HepG2 (cell line): ENCODE data around the gene UGP2. TPM values are rescaled to one million over a fixed set of nuclear protein-coding genes. Genes with fewer than 3 reads are reported as not detected.

Experiments
- CAMTA2 ChIP-seq: sonication (generic); formaldehyde crosslinking; IDR thresholded peaks from 2 replicates; pipeline ENCODE4 v1.4.0; 2020; ENCODE audit warnings: mild to moderate bottlenecking, missing genetic modification reagents, borderline replicate concordance
- CENPT ChIP-seq: sonication (generic); formaldehyde crosslinking; IDR thresholded peaks from 2 replicates; pipeline ENCODE4 v1.8.0; 2022; ENCODE audit warnings: low read depth, mild to moderate bottlenecking, moderate library complexity, missing genetic modification reagents
- HNF4A ChIP-seq: sonication (generic); formaldehyde crosslinking; IDR thresholded peaks from 2 replicates; pipeline ENCODE4 v1.4.0; 2020; ENCODE audit warnings: missing genetic modification reagents
- KDM2A ChIP-seq: sonication (generic); formaldehyde crosslinking; IDR thresholded peaks from 2 replicates; pipeline ENCODE4 v1.4.0; 2020; ENCODE audit warnings: low read depth, missing genetic modification reagents, borderline replicate concordance
- KMT2B ChIP-seq: IDR thresholded peaks from 2 replicates; pipeline ENCODE4 v1.6.1; 2016; ENCODE audit warnings: missing genetic modification reagents, missing compliant biosample characterization
- MEIS2 ChIP-seq: sonication (generic); formaldehyde crosslinking; IDR thresholded peaks from 2 replicates; pipeline ENCODE4 v1.9.0; 2021; ENCODE audit warnings: mild to moderate bottlenecking, missing genetic modification reagents
- NFRKB ChIP-seq: fragments of 450-650 bp; IDR thresholded peaks from 2 replicates; pipeline ENCODE4 v1.6.1; 2017
- NFYB ChIP-seq: sonication (generic); formaldehyde crosslinking; IDR thresholded peaks from 2 replicates; pipeline ENCODE4 v1.4.0; 2020; ENCODE audit warnings: missing genetic modification reagents
- PREB ChIP-seq: sonication (generic); formaldehyde crosslinking; IDR thresholded peaks from 2 replicates; pipeline ENCODE4 v1.4.0; 2020; ENCODE audit warnings: missing genetic modification reagents
- PTBP1 ChIP-seq: fragments of 200-400 bp; formaldehyde crosslinking; IDR thresholded peaks from 2 replicates; pipeline ENCODE4 v1.6.1; 2018; ENCODE audit warnings: low read length, low read depth; ENCODE audit not compliant: poor library complexity, severe bottlenecking
- SMAD3 ChIP-seq: sonication (generic); formaldehyde crosslinking; IDR thresholded peaks from 2 replicates; pipeline ENCODE4 v1.4.0; 2020; ENCODE audit warnings: missing genetic modification reagents
- TAF1 ChIP-seq: sonication (generic); formaldehyde crosslinking; IDR thresholded peaks from 2 replicates; pipeline ENCODE4 v1.4.0; 2020; ENCODE audit warnings: missing genetic modification reagents
- TCF7 ChIP-seq: sonication (generic); IDR thresholded peaks from 2 replicates; pipeline ENCODE4 v1.6.1; 2016; ENCODE audit warnings: antibody characterized with exemption, low read depth
- THYN1 ChIP-seq: sonication (generic); formaldehyde crosslinking; IDR thresholded peaks from 2 replicates; pipeline ENCODE4 v1.8.1; 2023; ENCODE audit warnings: low read depth, mild to moderate bottlenecking, moderate library complexity, missing genetic modification reagents, borderline replicate concordance
- YEATS4 ChIP-seq: sonication (generic); formaldehyde crosslinking; IDR thresholded peaks from 2 replicates; pipeline ENCODE4 v1.4.0; 2020; ENCODE audit warnings: missing genetic modification reagents, borderline replicate concordance
- ZNF12 ChIP-seq: sonication (generic); formaldehyde crosslinking; IDR thresholded peaks from 2 replicates; pipeline ENCODE4 v1.5.0; 2020; ENCODE audit warnings: missing genetic modification reagents
- ZNF549 ChIP-seq: sonication (generic); formaldehyde crosslinking; IDR thresholded peaks from 2 replicates; pipeline ENCODE4 v1.5.0; 2020; ENCODE audit warnings: missing genetic modification reagents
- ZNF557 ChIP-seq: sonication (generic); formaldehyde crosslinking; IDR thresholded peaks from 2 replicates; pipeline ENCODE4 v1.4.0; 2020; ENCODE audit warnings: missing genetic modification reagents
- ZNF674 ChIP-seq: sonication (generic); formaldehyde crosslinking; IDR thresholded peaks from 2 replicates; pipeline ENCODE4 v1.5.0; 2020; ENCODE audit warnings: low read depth, mild to moderate bottlenecking, missing genetic modification reagents
- ZNF777 ChIP-seq: sonication (generic); formaldehyde crosslinking; IDR thresholded peaks from 2 replicates; pipeline ENCODE4 v1.4.0; 2020; ENCODE audit warnings: missing genetic modification reagents
- ZNF780A ChIP-seq: sonication (generic); formaldehyde crosslinking; IDR thresholded peaks from 2 replicates; pipeline ENCODE4 v1.8.0; 2022; ENCODE audit warnings: mild to moderate bottlenecking, missing genetic modification reagents, moderate library complexity
- ZNF781 ChIP-seq: sonication (generic); formaldehyde crosslinking; IDR thresholded peaks from 2 replicates; pipeline ENCODE4 v1.5.1; 2020; ENCODE audit warnings: borderline replicate concordance, mild to moderate bottlenecking, missing genetic modification reagents; ENCODE audit errors: not compliant biosample characterization
- ZSCAN20 ChIP-seq: sonication (generic); formaldehyde crosslinking; IDR thresholded peaks from 2 replicates; pipeline ENCODE4 v1.4.0; 2020; ENCODE audit warnings: missing genetic modification reagents, mild to moderate bottlenecking, borderline replicate concordance
- polyA plus RNA-seq, 8 experiments: library from polyadenylated mRNA; depleted of rRNA in 3 of 8; stranded (reverse) in 7 of 8; unstranded in 1 of 8; fragments of >200 nt; fragmentation: Illumina TruSeq in 4 of 8; extraction: Trizol in 4 of 8; gene quantifications; 2 replicates each; pipeline versions ENCODE4 v1.2.1 to v1.2.3, GENCODE V29; 2011 to 2016; ENCODE audit warnings: low read depth in 4 of 8, missing spikeins in 1 of 8, mixed read lengths in 1 of 8; ENCODE audit not compliant: insufficient read depth in 1 of 8
- total RNA-seq, 5 experiments: library from RNA; depleted of rRNA; stranded (reverse); fragments of >200 nt; fragmentation: Illumina TruSeq; extraction: Trizol; gene quantifications; 2 replicates each; pipeline ENCODE4 v1.2.3, GENCODE V29; 2016; ENCODE audit warnings: low read depth in 1 of 5
- TF ChIP-seq, protein P1 (sequence below): IDR thresholded peaks from 2 replicates; pipeline ENCODE4 v1.6.1; 2016; ENCODE audit warnings: mild to moderate bottlenecking
- TF ChIP-seq, protein P2 (sequence below): sonication (generic); formaldehyde crosslinking; IDR thresholded peaks from 2 replicates; pipeline ENCODE4 v1.9.0; 2021; ENCODE audit warnings: missing genetic modification reagents, mild to moderate bottlenecking, borderline replicate concordance
- TF ChIP-seq, protein P3 (sequence below): sonication (generic); formaldehyde crosslinking; IDR thresholded peaks from 2 replicates; pipeline ENCODE4 v1.5.1; 2020; ENCODE audit warnings: missing genetic modification reagents, mild to moderate bottlenecking, borderline replicate concordance

Gene UGP2
- total and polyA plus RNA-seq, 2 of the 13 experiments (the other 11 are each of a cell fraction or from before 2014, with no cell fraction given), result 96.0 to 134 TPM

DNA sequence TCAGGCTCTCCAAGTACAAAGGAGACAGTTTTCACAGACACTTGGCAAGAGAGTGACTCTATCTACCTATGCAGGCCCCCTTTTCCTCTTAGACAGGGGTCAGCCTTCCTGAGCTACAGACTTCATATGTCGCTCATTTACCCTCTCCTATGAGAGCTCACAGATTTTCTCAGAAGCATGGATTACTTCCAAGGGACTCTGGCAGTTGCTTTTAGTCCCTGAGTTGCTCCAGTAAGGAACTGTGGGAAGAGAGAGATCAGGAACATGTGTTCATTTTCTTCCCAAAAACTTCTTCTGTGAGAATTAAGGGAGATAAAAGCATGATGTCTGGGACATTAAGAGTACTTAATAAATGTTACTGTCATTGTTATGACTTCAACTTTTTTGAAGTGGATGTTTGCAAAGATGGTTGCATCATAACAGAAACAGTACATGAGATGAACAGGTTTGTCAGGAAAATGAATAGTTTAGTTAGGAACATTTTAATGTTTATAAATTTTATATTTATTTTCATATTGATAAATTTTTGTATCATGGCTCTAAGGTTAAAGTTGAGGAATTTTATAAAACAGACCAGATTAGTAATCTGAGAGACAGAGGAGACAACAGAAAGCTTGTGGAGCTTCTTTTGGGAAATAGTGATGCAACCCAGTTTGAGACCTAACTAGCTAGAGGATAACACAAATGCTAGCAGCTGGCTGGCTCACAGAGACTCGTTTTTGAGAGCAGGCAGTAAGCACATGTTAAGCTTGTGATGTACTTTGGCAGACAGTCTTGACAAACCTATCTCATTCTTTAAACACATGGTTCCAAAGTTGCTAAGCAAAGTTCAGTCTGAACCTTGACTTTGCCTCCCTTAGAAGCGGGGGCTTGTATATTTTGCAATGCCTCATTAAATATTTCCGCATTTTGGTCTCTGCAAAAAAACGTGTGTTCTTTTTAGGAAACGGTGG lies 21.7 kb upstream of the UGP2 start (continued):
- TF ChIP-seq, protein P1, sequence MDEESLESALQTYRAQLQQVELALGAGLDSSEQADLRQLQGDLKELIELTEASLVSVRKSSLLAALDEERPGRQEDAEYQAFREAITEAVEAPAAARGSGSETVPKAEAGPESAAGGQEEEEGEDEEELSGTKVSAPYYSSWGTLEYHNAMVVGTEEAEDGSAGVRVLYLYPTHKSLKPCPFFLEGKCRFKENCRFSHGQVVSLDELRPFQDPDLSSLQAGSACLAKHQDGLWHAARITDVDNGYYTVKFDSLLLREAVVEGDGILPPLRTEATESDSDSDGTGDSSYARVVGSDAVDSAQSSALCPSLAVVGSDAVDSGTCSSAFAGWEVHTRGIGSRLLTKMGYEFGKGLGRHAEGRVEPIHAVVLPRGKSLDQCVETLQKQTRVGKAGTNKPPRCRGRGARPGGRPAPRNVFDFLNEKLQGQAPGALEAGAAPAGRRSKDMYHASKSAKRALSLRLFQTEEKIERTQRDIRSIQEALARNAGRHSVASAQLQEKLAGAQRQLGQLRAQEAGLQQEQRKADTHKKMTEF (CRISPR knock-in tag), result peak; percentile 90
- TF ChIP-seq ZNF557 (CRISPR knock-in tag) (peak; percentile 95), TCF7 (peak; percentile 69), TAF1 (no peak), THYN1 (CRISPR knock-in tag) (no peak), ZNF777 (CRISPR knock-in tag) (peak; percentile 12; the same call in 1 of the 2 replicates), NFRKB (no peak), PTBP1 (no peak), ZNF780A (no peak), SMAD3 (CRISPR knock-in tag) (peak; percentile 93), ZSCAN20 (CRISPR knock-in tag) (0 out of 2 replicates have a peak, but pooled peaks have one; percentile 49), NFYB (CRISPR knock-in tag) (no peak), ZNF549 (CRISPR knock-in tag) (no peak), CAMTA2 (CRISPR knock-in tag) (no peak), KMT2B (no peak; the same call in 1 of the 2 replicates), HNF4A (CRISPR knock-in tag) (peak; percentile 99), MEIS2 (CRISPR knock-in tag) (peak; percentile 95), PREB (no peak), ZNF12 (CRISPR knock-in tag) (peak; percentile 75; the same call in 1 of the 2 replicates), KDM2A (CRISPR knock-in tag) (no peak), CENPT (CRISPR knock-in tag) (no peak), YEATS4 (CRISPR knock-in tag) (peak; percentile 95), ZNF674 (CRISPR knock-in tag) (no peak), ZNF781 (CRISPR knock-in tag) (peak; percentile 35)
- TF ChIP-seq, protein P2, sequence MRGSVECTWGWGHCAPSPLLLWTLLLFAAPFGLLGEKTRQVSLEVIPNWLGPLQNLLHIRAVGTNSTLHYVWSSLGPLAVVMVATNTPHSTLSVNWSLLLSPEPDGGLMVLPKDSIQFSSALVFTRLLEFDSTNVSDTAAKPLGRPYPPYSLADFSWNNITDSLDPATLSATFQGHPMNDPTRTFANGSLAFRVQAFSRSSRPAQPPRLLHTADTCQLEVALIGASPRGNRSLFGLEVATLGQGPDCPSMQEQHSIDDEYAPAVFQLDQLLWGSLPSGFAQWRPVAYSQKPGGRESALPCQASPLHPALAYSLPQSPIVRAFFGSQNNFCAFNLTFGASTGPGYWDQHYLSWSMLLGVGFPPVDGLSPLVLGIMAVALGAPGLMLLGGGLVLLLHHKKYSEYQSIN (CRISPR knock-in tag), result no peak
- TF ChIP-seq, protein P3, sequence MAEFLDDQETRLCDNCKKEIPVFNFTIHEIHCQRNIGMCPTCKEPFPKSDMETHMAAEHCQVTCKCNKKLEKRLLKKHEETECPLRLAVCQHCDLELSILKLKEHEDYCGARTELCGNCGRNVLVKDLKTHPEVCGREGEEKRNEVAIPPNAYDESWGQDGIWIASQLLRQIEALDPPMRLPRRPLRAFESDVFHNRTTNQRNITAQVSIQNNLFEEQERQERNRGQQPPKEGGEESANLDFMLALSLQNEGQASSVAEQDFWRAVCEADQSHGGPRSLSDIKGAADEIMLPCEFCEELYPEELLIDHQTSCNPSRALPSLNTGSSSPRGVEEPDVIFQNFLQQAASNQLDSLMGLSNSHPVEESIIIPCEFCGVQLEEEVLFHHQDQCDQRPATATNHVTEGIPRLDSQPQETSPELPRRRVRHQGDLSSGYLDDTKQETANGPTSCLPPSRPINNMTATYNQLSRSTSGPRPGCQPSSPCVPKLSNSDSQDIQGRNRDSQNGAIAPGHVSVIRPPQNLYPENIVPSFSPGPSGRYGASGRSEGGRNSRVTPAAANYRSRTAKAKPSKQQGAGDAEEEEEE (CRISPR knock-in tag), result no peak
